HL-60 (cell line): ENCODE data around the gene SLC38A8.

Source experiments
- DNase-seq, 2 experiments: peaks; one replicate each; pipeline ENCODE4 v3.0.0-alpha.2; 2010 to 2020; ENCODE audit warnings: low read depth in 1 of 2, low spot score in 1 of 2
- H3K27ac ChIP-seq: fragments of 250-450 bp; sonication (Bioruptor Pico); replicated peaks from 2 replicates; pipeline ENCODE4 v1.5.1; 2020; ENCODE audit warnings: mild to moderate bottlenecking, moderate library complexity
- H3K27me3 ChIP-seq: fragments of 250-450 bp; sonication (Bioruptor Pico); 2 replicates; pipeline ENCODE4 v1.5.1; 2021; ENCODE audit warnings: mild to moderate bottlenecking, moderate library complexity; ENCODE audit not compliant: insufficient read depth, poor library complexity, severe bottlenecking
- H3K4me3 ChIP-seq: replicated peaks from 2 replicates; pipeline ENCODE4 v1.5.1; 2011; ENCODE audit warnings: mild to moderate bottlenecking, control low read depth, low read length; ENCODE audit not compliant: insufficient read depth
- GABPA ChIP-seq: IDR thresholded peaks from 2 replicates; pipeline ENCODE4 v1.6.1; 2012; ENCODE audit warnings: low read depth
- POLR2AphosphoS5 ChIP-seq: IDR thresholded peaks from 2 replicates; pipeline ENCODE4 v1.6.1; 2012; ENCODE audit warnings: low read depth
- SPI1 ChIP-seq: IDR thresholded peaks from 2 replicates; pipeline ENCODE4 v1.6.1; 2012; ENCODE audit warnings: low read depth, mild to moderate bottlenecking, borderline replicate concordance
- TF ChIP-seq, protein P1 (sequence below): IDR thresholded peaks from 2 replicates; pipeline ENCODE4 v1.6.1; 2012; ENCODE audit warnings: low read depth; ENCODE audit not compliant: insufficient replicate concordance
- TF ChIP-seq, protein P2 (sequence below): IDR thresholded peaks from one replicate; pipeline ENCODE4 v1.5.1; 2011; ENCODE audit warnings: low read length, control low read depth, inconsistent platforms; ENCODE audit not compliant: insufficient read depth

SLC38A8 gene

DNA sequence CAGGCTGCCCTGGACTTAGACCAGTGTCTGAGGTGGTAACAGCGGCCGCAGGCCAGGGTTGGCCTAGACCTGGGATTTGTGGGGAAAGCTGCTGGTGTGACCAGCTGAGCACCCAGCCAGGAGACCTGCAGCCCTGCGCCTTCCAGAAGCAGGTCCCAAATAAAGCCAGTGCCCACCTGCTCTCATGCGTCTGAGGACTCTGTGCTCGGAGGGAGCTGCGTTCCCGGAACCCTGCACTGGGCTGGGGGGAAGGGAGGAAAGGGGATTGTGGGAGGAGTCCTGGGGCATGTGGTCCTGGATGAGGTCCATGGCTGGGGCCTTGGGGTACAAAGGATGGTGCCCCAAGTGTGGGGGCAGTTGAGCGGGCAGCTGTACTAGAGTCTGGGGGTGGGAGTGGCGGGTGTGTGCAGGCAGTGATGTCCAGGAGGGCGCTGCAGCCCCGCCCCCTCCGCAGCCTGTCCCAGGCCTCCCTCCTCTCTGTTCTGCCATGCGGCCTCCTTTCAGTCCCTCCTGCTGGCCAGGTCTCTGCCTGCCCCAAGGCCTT lies 76.4 kb downstream of the SLC38A8 start:
- H3K4me3 ChIP-seq, result no peak overlapping the region
- no peak overlapping the region for H3K27ac ChIP-seq
- no peak for TF ChIP-seq POLR2AphosphoS5
- TF ChIP-seq, protein P1, sequence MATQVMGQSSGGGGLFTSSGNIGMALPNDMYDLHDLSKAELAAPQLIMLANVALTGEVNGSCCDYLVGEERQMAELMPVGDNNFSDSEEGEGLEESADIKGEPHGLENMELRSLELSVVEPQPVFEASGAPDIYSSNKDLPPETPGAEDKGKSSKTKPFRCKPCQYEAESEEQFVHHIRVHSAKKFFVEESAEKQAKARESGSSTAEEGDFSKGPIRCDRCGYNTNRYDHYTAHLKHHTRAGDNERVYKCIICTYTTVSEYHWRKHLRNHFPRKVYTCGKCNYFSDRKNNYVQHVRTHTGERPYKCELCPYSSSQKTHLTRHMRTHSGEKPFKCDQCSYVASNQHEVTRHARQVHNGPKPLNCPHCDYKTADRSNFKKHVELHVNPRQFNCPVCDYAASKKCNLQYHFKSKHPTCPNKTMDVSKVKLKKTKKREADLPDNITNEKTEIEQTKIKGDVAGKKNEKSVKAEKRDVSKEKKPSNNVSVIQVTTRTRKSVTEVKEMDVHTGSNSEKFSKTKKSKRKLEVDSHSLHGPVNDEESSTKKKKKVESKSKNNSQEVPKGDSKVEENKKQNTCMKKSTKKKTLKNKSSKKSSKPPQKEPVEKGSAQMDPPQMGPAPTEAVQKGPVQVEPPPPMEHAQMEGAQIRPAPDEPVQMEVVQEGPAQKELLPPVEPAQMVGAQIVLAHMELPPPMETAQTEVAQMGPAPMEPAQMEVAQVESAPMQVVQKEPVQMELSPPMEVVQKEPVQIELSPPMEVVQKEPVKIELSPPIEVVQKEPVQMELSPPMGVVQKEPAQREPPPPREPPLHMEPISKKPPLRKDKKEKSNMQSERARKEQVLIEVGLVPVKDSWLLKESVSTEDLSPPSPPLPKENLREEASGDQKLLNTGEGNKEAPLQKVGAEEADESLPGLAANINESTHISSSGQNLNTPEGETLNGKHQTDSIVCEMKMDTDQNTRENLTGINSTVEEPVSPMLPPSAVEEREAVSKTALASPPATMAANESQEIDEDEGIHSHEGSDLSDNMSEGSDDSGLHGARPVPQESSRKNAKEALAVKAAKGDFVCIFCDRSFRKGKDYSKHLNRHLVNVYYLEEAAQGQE, result no peak
- TF ChIP-seq, protein P2, sequence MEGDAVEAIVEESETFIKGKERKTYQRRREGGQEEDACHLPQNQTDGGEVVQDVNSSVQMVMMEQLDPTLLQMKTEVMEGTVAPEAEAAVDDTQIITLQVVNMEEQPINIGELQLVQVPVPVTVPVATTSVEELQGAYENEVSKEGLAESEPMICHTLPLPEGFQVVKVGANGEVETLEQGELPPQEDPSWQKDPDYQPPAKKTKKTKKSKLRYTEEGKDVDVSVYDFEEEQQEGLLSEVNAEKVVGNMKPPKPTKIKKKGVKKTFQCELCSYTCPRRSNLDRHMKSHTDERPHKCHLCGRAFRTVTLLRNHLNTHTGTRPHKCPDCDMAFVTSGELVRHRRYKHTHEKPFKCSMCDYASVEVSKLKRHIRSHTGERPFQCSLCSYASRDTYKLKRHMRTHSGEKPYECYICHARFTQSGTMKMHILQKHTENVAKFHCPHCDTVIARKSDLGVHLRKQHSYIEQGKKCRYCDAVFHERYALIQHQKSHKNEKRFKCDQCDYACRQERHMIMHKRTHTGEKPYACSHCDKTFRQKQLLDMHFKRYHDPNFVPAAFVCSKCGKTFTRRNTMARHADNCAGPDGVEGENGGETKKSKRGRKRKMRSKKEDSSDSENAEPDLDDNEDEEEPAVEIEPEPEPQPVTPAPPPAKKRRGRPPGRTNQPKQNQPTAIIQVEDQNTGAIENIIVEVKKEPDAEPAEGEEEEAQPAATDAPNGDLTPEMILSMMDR, result no peak
- no peak for TF ChIP-seq SPI1
- no peak for TF ChIP-seq GABPA
- DNase-seq, result no peak
- peaks cover 14% of the 10 kb centered on the region for H3K27me3 ChIP-seq

DNA sequence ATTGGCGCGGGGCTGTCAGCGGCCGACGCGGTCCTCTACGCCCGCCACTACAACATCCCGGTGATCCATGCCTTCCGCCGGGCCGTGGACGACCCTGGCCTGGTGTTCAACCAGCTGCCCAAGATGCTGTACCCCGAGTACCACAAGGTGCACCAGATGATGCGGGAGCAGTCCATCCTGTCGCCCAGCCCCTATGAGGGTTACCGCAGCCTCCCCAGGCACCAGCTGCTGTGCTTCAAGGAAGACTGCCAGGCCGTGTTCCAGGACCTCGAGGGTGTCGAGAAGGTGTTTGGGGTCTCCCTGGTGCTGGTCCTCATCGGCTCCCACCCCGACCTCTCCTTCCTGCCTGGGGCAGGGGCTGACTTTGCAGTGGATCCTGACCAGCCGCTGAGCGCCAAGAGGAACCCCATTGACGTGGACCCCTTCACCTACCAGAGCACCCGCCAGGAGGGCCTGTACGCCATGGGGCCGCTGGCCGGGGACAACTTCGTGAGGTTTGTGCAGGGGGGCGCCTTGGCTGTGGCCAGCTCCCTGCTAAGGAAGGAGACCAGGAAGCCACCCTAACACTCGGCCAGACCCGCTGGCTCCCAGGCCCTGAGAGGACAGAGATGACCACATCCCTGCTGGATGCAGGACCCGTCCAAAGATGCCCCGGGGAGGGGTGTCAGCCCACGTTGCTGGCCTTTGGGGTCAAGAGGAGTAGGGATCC lies 77.0 kb downstream of the SLC38A8 start:
- TF ChIP-seq SPI1, result no peak
- TF ChIP-seq, protein P2, result no peak
- TF ChIP-seq, protein P1, result no peak
- TF ChIP-seq POLR2AphosphoS5, result no peak
- TF ChIP-seq GABPA, result no peak
- no peak for DNase-seq
- Histone ChIP-seq H3K27ac (no peak overlapping the region), H3K4me3 (no peak overlapping the region), H3K27me3 (peaks cover 12% of the 10 kb centered on the region)

DNA sequence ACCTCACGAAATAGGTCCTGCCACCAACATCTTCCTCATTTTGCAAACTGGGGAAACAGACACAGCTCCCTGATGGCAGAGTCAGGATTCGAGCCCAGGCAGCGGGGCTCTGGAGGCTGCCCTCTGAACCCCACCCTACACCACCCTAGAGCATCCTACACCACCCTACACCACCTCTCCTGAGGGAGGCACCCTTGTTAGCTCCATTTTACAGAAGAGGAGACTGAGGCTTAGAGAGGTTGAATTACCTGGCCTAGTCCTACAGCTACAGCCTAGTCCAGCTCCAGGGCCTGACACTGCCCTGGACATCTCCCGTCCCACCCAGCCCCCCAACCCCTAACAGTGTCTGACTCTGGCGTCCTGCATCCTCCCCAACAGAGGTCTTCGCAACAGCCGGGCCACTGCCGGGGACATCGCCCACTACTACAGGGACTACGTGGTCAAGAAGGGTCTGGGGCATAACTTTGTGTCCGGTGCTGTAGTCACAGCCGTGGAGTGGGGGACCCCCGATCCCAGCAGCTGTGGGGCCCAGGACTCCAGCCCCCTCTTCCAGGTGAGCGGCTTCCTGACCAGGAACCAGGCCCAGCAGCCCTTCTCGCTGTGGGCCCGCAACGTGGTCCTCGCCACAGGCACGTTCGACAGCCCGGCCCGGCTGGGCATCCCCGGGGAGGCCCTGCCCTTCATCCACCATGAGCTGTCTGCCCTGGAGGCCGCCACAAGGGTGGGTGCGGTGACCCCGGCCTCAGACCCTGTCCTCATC lies 77.7 kb downstream of the SLC38A8 start:
- Histone ChIP-seq H3K27me3 (peaks cover 8% of the 10 kb centered on the region), H3K4me3 (no peak overlapping the region), H3K27ac (no peak overlapping the region)
- TF ChIP-seq, protein P2, result no peak
- TF ChIP-seq GABPA, result no peak
- no peak for TF ChIP-seq POLR2AphosphoS5
- DNase-seq, result no peak
